Measurements from ENCODE around the gene NABP2.

The NABP2 gene

GRCh38 chr12:56220611-56221231 is 3.4 kb upstream of the NABP2 start:
- DNase-seq, result no peak
- Histone ChIP-seq H3K4me1 (no peaks in the 10 kb centered on the region), H3K27me3 (no peaks in the 10 kb centered on the region), H3K9me3 (no peaks in the 10 kb centered on the region), H3K36me3 (no peaks in the 10 kb centered on the region), H3K4me3 (ENCODE audit: low read depth, low read length) (peak overlapping the region; percentile 96)
- no peak for TF ChIP-seq CTCF (IDR thresholded peaks at IDR 0.05; ENCODE audit: low read depth, low read length)

- TF ChIP-seq CTCF (IDR thresholded peaks at IDR 0.05; ENCODE audit: low read depth, low read length), result no peak
Observed at GRCh38 chr12:56221232-56221756, 2.8 kb upstream of the NABP2 start.

GRCh38 chr12:56221757-56222530 is 2.2 kb upstream of the NABP2 start, which contains the start of gene RNF41:
RNF41 (minus strand) TSS chr12:56221922; CDS start chr12:56214047, 7,875 bp downstream.
- Histone ChIP-seq H3K27me3 (no peaks in the 10 kb centered on the region), H3K4me1 (no peaks in the 10 kb centered on the region), H3K9me3 (no peaks in the 10 kb centered on the region), H3K4me3 (ENCODE audit: low read depth, low read length) (peak within 1 kb of the TSS; percentile 96), H3K36me3 (no peaks in the 10 kb centered on the region)
- peak; percentile 98 for DNase-seq
- TF ChIP-seq CTCF (IDR thresholded peaks at IDR 0.05; ENCODE audit: low read depth, low read length), result no peak

More at GRCh38 chr12:56221232-56221756, 2.8 kb upstream of the NABP2 start:
- no peaks in the 10 kb centered on the region for H3K27me3 ChIP-seq
- no peaks in the 10 kb centered on the region for H3K9me3 ChIP-seq
- peak overlapping the region; percentile 96 for H3K4me3 ChIP-seq (ENCODE audit: low read depth, low read length)
- DNase-seq, result peak; percentile 34
- H3K4me1 ChIP-seq, result no peaks in the 10 kb centered on the region
- no peaks in the 10 kb centered on the region for H3K36me3 ChIP-seq

- no peak for DNase-seq
- H3K27me3 ChIP-seq, result no peaks in the 10 kb centered on the region
- no peaks in the 10 kb centered on the region for H3K4me1 ChIP-seq
- no peaks in the 10 kb centered on the region for H3K9me3 ChIP-seq
- H3K4me3 ChIP-seq (ENCODE audit: low read depth, low read length), result peak overlapping the region; percentile 96
- no peak for TF ChIP-seq CTCF (IDR thresholded peaks at IDR 0.05; ENCODE audit: low read depth, low read length)
- no peaks in the 10 kb centered on the region for H3K36me3 ChIP-seq
Observed at GRCh38 chr12:56222531-56222895, 1.6 kb upstream of the NABP2 start.

GRCh38 chr12:56223571-56224101 is 506 bp upstream of the NABP2 start:
- peak overlapping the region; percentile 37 for H3K4me3 ChIP-seq (ENCODE audit: low read depth, low read length)
- H3K9me3 ChIP-seq, result no peaks in the 10 kb centered on the region
- H3K27me3 ChIP-seq, result no peaks in the 10 kb centered on the region
- H3K36me3 ChIP-seq, result no peaks in the 10 kb centered on the region
- TF ChIP-seq CTCF (IDR thresholded peaks at IDR 0.05; ENCODE audit: low read depth, low read length), result no peak
- no peak for DNase-seq
- H3K4me1 ChIP-seq, result no peaks in the 10 kb centered on the region
